CD4-positive, alpha-beta T cell (primary cell): ENCODE data around the gene RANBP3. TPM values are rescaled to one million over a fixed set of nuclear protein-coding genes. Genes with fewer than 3 reads are reported as not detected.

ENCODE experiments used
- ATAC-seq: fragments of 200-7000 bp; cut with Tn5 transposase; one replicate; pipeline ENCODE4 v1.10.0; 2022; ENCODE audit warnings: mild to moderate bottlenecking; ENCODE audit not compliant: poor library complexity
- CTCF ChIA-PET: fragments of 350-600 bp; sonication (Branson Sonifier 250); formaldehyde crosslinking; loops from one replicate; lab custom pipeline; 2021; ENCODE audit warnings: antibody characterized with exemption, inconsistent platforms; lab: Charles Lee
- POLR2A ChIA-PET: fragments of 350-600 bp; sonication (Branson Sonifier 250); formaldehyde crosslinking; loops from one replicate; lab custom pipeline; 2021; ENCODE audit warnings: antibody characterized with exemption, inconsistent platforms; lab: Charles Lee
- DNase-seq, 14 experiments: peaks; one replicate each; pipeline ENCODE4 v3.0.0-alpha.2; 2013 to 2020; ENCODE audit warnings: mixed read lengths in 2 of 14
- H3K27ac ChIP-seq, 2 donors: one replicate each; pipeline versions ENCODE4 v1.5.1 to v1.7.0; 2013; ENCODE audit warnings: low read length in 2 of 2, low read depth in 1 of 2, mild to moderate bottlenecking in 1 of 2
- H3K27me3 ChIP-seq, 2 experiments: 1 replicate in 1 of 2; 2 replicates in 1 of 2; pipeline versions ENCODE4 v1.6.1 to v1.7.0; 2013; ENCODE audit warnings: low read length in 2 of 2, control low read depth in 1 of 2, mild to moderate bottlenecking in 1 of 2, moderate library complexity in 1 of 2; ENCODE audit not compliant: insufficient read depth in 2 of 2, control insufficient read depth in 1 of 2
- H3K36me3 ChIP-seq: one replicate; pipeline ENCODE4 v1.6.1; 2013; ENCODE audit warnings: low read length, control low read depth; ENCODE audit not compliant: insufficient read depth
- H3K4me1 ChIP-seq: one replicate; pipeline ENCODE4 v1.6.1; 2013; ENCODE audit warnings: low read length, control low read depth; ENCODE audit not compliant: insufficient read depth
- H3K4me3 ChIP-seq: one replicate; pipeline ENCODE4 v1.5.1; 2013; ENCODE audit warnings: mild to moderate bottlenecking, low read length, moderate library complexity
- H3K9me3 ChIP-seq, 2 experiments: 1 replicate in 1 of 2; 2 replicates in 1 of 2; pipeline versions ENCODE4 v1.6.1 to v1.7.0; 2013; ENCODE audit warnings: low read length in 2 of 2, mild to moderate bottlenecking in 2 of 2, control low read depth in 1 of 2, moderate library complexity in 1 of 2; ENCODE audit not compliant: control insufficient read depth in 1 of 2, insufficient read depth in 1 of 2
- H3K27ac Mint-ChIP-seq: one replicate; pipeline ENCODE4 v1.8.0; 2020; ENCODE audit warnings: mixed read lengths
- H3K27me3 Mint-ChIP-seq: one replicate; pipeline ENCODE4 v1.8.0; 2021; ENCODE audit warnings: mixed read lengths
- H3K36me3 Mint-ChIP-seq: one replicate; pipeline ENCODE4 v1.8.0; 2021; ENCODE audit warnings: low read depth, mixed read lengths
- H3K4me1 Mint-ChIP-seq: one replicate; pipeline ENCODE4 v1.8.0; 2021; ENCODE audit warnings: low read depth, mixed read lengths
- H3K4me3 Mint-ChIP-seq: one replicate; pipeline ENCODE4 v1.8.0; 2020; ENCODE audit warnings: mild to moderate bottlenecking, mixed read lengths
- H3K9me3 Mint-ChIP-seq: one replicate; pipeline ENCODE4 v1.8.0; 2020; ENCODE audit warnings: mixed read lengths
- CTCF ChIP-seq: fragments of 200-600 bp; IDR thresholded peaks from one replicate; pipeline ENCODE4 v1.8.0; 2022; ENCODE audit warnings: antibody characterized with exemption, mild to moderate bottlenecking
- intact Hi-C, 2 experiments: fragments of 100-400 bp; cut with DNase I in 1 of 2; cut with micrococcal nuclease in 1 of 2; formaldehyde crosslinking; loops; one replicate each; pipeline versions ENCODE4 v1.15.1 to v1.9.0; 2023 to 2025; cut with DNase I, micrococcal nuclease
- total RNA-seq, 174 experiments: library from RNA in 2 of 174; stranded (reverse) in 2 of 174; gene quantifications; one replicate each; pipeline ENCODE4 v1.2.3 and lab custom pipeline; 2021 to 2026

The RANBP3 gene
- total RNA-seq, 2 experiments from 2014 or later: 82.7 to 88.7 TPM

GRCh38 chr19:5953680-5954213 is 24.2 kb downstream of the RANBP3 start:
- no peak for TF ChIP-seq CTCF
- no peaks in the 10 kb centered on the region for H3K9me3 ChIP-seq
- peak; percentile 12 for ATAC-seq
- peak overlapping the region; percentile 92 for H3K27ac Mint-ChIP-seq
- H3K27me3 ChIP-seq: no peaks in the 10 kb centered on the region
- peaks cover 27% of the 10 kb centered on the region for H3K36me3 Mint-ChIP-seq
- ChIA-PET POLR2A (interaction anchor here (0.7 to 2.1 kb wide), 4 partner anchors 8 to 506 kb away, joined by 3 to 7 read pairs (median 6); partner anchors contain the start of genes NDUFA11 and SLC25A23), CTCF (interaction anchor here (1.1 to 2.8 kb wide), 3 partner anchors 8 to 27 kb away, joined by 3 to 13 read pairs (median 3); no protein-coding TSS in a partner anchor)
- intact Hi-C loops: loop anchor here in 1 of 2 experiments (1.0 kb wide), 1 partner anchor 9 kb away; no protein-coding TSS in a partner anchor
- H3K27me3 Mint-ChIP-seq: no peaks in the 10 kb centered on the region
- H3K4me3 Mint-ChIP-seq: peak overlapping the region; percentile 50
- H3K4me1 ChIP-seq: peaks cover 88% of the 10 kb centered on the region
- no peaks in the 10 kb centered on the region for H3K9me3 Mint-ChIP-seq
- H3K4me1 Mint-ChIP-seq: peaks cover 94% of the 10 kb centered on the region
- H3K27ac ChIP-seq: peak overlapping the region; percentile 37 to 55
- peak overlapping the region; percentile 26 for H3K4me3 ChIP-seq
- DNase-seq: peak in 9 of 14 experiments; percentile 19 to 67 (median 41)
- H3K36me3 ChIP-seq: peaks cover 21% of the 10 kb centered on the region

GRCh38 chr19:5953030-5953589 is 24.8 kb downstream of the RANBP3 start:
- Histone ChIP-seq H3K27ac (peak overlapping the region; percentile 37 to 55), H3K4me3 (peak overlapping the region; percentile 26), H3K36me3 (peaks cover 14% of the 10 kb centered on the region), H3K27me3 (no peaks in the 10 kb centered on the region), H3K4me1 (peaks cover 88% of the 10 kb centered on the region), H3K9me3 (no peaks in the 10 kb centered on the region)
- peak overlapping the region; percentile 92 for H3K27ac Mint-ChIP-seq
- TF ChIP-seq CTCF: no peak
- intact Hi-C loops: loop anchor here in 1 of 2 experiments (1.0 kb wide), 1 partner anchor 9 kb away; no protein-coding TSS in a partner anchor
- peaks cover 31% of the 10 kb centered on the region for H3K36me3 Mint-ChIP-seq
- no peaks in the 10 kb centered on the region for H3K27me3 Mint-ChIP-seq
- H3K9me3 Mint-ChIP-seq: no peaks in the 10 kb centered on the region
- CTCF ChIA-PET: interaction anchor here (1.1 to 2.8 kb wide), 5 partner anchors 9 to 149 kb away, joined by 3 to 13 read pairs (median 5); no protein-coding TSS in a partner anchor
- H3K4me1 Mint-ChIP-seq: peaks cover 94% of the 10 kb centered on the region
- ATAC-seq: no peak
- peak in 1 of 14 experiments; percentile 32 for DNase-seq
- POLR2A ChIA-PET: interaction anchor here (2.1 to 7.4 kb wide), 2 partner anchors 8 to 49 kb away, joined by 7 to 93 read pairs; partner anchors contain the start of gene NDUFA11
- peak overlapping the region; percentile 50 for H3K4me3 Mint-ChIP-seq

- Histone ChIP-seq H3K36me3 (peaks cover 17% of the 10 kb centered on the region), H3K27ac (peak overlapping the region; percentile 37 to 55), H3K27me3 (no peaks in the 10 kb centered on the region), H3K4me1 (peaks cover 90% of the 10 kb centered on the region), H3K9me3 (no peaks in the 10 kb centered on the region), H3K4me3 (no peak overlapping the region)
- ATAC-seq (no peak), DNase-seq (no peak)
- intact Hi-C loops: loop anchor here in 1 of 2 experiments (1.0 kb wide), 1 partner anchor 10 kb away; no protein-coding TSS in a partner anchor
- peaks cover 94% of the 10 kb centered on the region for H3K4me1 Mint-ChIP-seq
- H3K36me3 Mint-ChIP-seq: peaks cover 30% of the 10 kb centered on the region
- H3K27ac Mint-ChIP-seq: peak overlapping the region; percentile 92
- POLR2A ChIA-PET: interaction anchor here (1.0 to 7.4 kb wide), 6 partner anchors 9 to 49 kb away, joined by 3 to 93 read pairs (median 4); partner anchors contain the start of gene NDUFA11
- no peaks in the 10 kb centered on the region for H3K27me3 Mint-ChIP-seq
- CTCF ChIA-PET: interaction anchor here (1.4 to 2.8 kb wide), 4 partner anchors 9 to 148 kb away, joined by 3 to 13 read pairs (median 6); no protein-coding TSS in a partner anchor
- peak overlapping the region; percentile 50 for H3K4me3 Mint-ChIP-seq
- no peaks in the 10 kb centered on the region for H3K9me3 Mint-ChIP-seq
- no peak for TF ChIP-seq CTCF
These were observed 25.5 kb downstream of the RANBP3 start for GRCh38 chr19:5952193-5953029.
